PC-3 (cell line): Measurements from ENCODE around the gene DCAF5. TPM values are rescaled to one million over a fixed set of nuclear protein-coding genes. Genes with fewer than 3 reads are reported as not detected.

Experiments used
- ATAC-seq: fragments of 200-7000 bp; cut with Tn5 transposase; 2 replicates; pipeline ENCODE4 v1.9.1; 2020; ENCODE audit warnings: mild to moderate bottlenecking, moderate library complexity
- BruUV-seq: library from RNA; stranded (reverse); fragments of 400-500 nt; replicated peaks from 2 replicates; lab custom pipeline; 2021; lab: Mats Ljungman, UMichigan
- CTCF ChIA-PET: fragments of 300-600 bp; sonication (Branson Sonifier 250); formaldehyde crosslinking; loops from one replicate; lab custom pipeline; 2022; ENCODE audit warnings: antibody characterized with exemption; lab: Charles Lee
- POLR2A ChIA-PET: fragments of 300-600 bp; sonication (Branson Sonifier 250); formaldehyde crosslinking; loops from one replicate; lab custom pipeline; 2022; ENCODE audit warnings: antibody characterized with exemption; ENCODE audit not compliant: unreplicated experiment; lab: Charles Lee
- DNase-seq: peaks from one replicate; pipeline ENCODE4 v3.0.0-alpha.2; 2015
- H2AFZ ChIP-seq: fragments of 300-600 bp; sonication (generic); 2 replicates; pipeline ENCODE4 v1.6.0; 2016; ENCODE audit warnings: antibody characterized with exemption, low read length
- H3F3A ChIP-seq: fragments of 300-600 bp; sonication (generic); one replicate; pipeline ENCODE4 v1.6.0; 2017; ENCODE audit warnings: antibody characterized with exemption, low read length, control low read depth, mild to moderate bottlenecking; ENCODE audit not compliant: unreplicated experiment
- H3K27ac ChIP-seq: fragments of 300-600 bp; sonication (generic); 2 replicates; pipeline ENCODE4 v1.5.1; 2016; ENCODE audit warnings: mild to moderate bottlenecking, low read length
- H3K27me3 ChIP-seq: fragments of 300-600 bp; sonication (generic); 2 replicates; pipeline ENCODE4 v1.6.1; 2016; ENCODE audit warnings: low read length, mixed read lengths
- H3K36me3 ChIP-seq: fragments of 300-600 bp; sonication (generic); 2 replicates; pipeline ENCODE4 v1.6.1; 2016; ENCODE audit warnings: low read depth, mixed run types, low read length, mixed read lengths
- H3K4me1 ChIP-seq: fragments of 300-600 bp; sonication (generic); 2 replicates; pipeline ENCODE4 v1.5.1; 2016; ENCODE audit warnings: low read length; ENCODE audit not compliant: insufficient read depth
- H3K4me2 ChIP-seq: fragments of 300-600 bp; sonication (generic); 2 replicates; pipeline ENCODE4 v1.6.0; 2016; ENCODE audit warnings: low read length
- H3K4me3 ChIP-seq: fragments of 300-600 bp; sonication (generic); 2 replicates; pipeline ENCODE4 v1.5.1; 2016; ENCODE audit warnings: mild to moderate bottlenecking, low read length, mixed read lengths
- H3K79me2 ChIP-seq: fragments of 300-600 bp; sonication (generic); 2 replicates; pipeline ENCODE4 v1.6.1; 2017; ENCODE audit warnings: low read length, mixed read lengths
- H3K9ac ChIP-seq: fragments of 300-600 bp; sonication (generic); 2 replicates; pipeline ENCODE4 v1.6.0; 2016; ENCODE audit warnings: mild to moderate bottlenecking, low read length
- H3K9me2 ChIP-seq: fragments of 300-600 bp; sonication (generic); replicated peaks from 2 replicates; pipeline ENCODE4 v1.6.1; 2016; ENCODE audit warnings: mixed run types, low read length, mixed read lengths
- H3K9me3 ChIP-seq: fragments of 300-600 bp; sonication (generic); 2 replicates; pipeline ENCODE4 v1.6.1; 2016; ENCODE audit warnings: low read length, mixed read lengths
- H4K20me1 ChIP-seq: fragments of 300-600 bp; sonication (generic); 2 replicates; pipeline ENCODE4 v1.6.1; 2016; ENCODE audit warnings: low read length, mixed read lengths
- EZH2 ChIP-seq: fragments of 300-600 bp; sonication (generic); IDR thresholded peaks from one replicate; pipeline ENCODE4 v1.6.1; 2017; ENCODE audit warnings: antibody characterized with exemption, mild to moderate bottlenecking, low read length; ENCODE audit not compliant: unreplicated experiment
- EZH2phosphoT487 ChIP-seq: fragments of 300-600 bp; sonication (generic); IDR thresholded peaks from 2 replicates; pipeline ENCODE4 v1.6.1; 2018; ENCODE audit warnings: mild to moderate bottlenecking, antibody characterized with exemption, low read length, borderline replicate concordance
- intact Hi-C: fragments of 100-400 bp; cut with micrococcal nuclease; formaldehyde crosslinking; loops from 2 replicates; pipeline ENCODE4 v1.9.0; 2023
- total RNA-seq: library from RNA; depleted of rRNA; stranded (reverse); fragments of >200 nt; gene quantifications from 2 replicates; pipeline ENCODE4 v1.2.3, GENCODE V29; 2014
- TF ChIP-seq, protein P1 (sequence below): fragments of 300-600 bp; sonication (generic); conservative IDR thresholded peaks from 2 replicates; pipeline ENCODE4 v1.5.1; 2017; ENCODE audit warnings: antibody characterized with exemption, low read depth, mild to moderate bottlenecking, low read length

DCAF5 gene
- total RNA-seq, 1 experiment from 2014 or later: 17.5 TPM

DNA sequence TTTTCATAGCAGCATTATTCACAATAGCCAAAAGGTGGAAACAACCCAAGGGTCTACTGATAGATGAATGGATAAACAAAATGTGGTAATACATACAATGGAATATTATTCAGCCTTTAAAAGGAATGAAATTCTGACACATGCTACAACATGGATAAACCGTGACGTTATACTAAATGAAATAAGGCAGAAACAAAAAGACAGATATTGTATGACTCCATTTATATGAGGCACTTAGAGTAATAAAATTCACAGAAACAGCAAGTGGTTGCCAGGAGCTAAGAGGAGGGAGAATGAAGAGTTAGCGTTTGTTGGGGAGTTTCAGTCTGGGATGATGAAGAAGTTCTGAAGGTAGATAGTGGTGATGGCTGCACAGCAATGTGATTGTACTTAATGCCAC lies 76.6 kb downstream of the DCAF5 start:
- no peak overlapping the region for H3K4me3 ChIP-seq
- no peaks in the 10 kb centered on the region for H4K20me1 ChIP-seq
- peaks cover 12% of the 10 kb centered on the region; the same call in 1 of the 2 replicates for H3K36me3 ChIP-seq
- BruUV-seq: no TSS peak
- H3K9me2 ChIP-seq: no peaks in the 10 kb centered on the region
- H2AFZ ChIP-seq: no peak overlapping the region
- TF ChIP-seq, protein P1, sequence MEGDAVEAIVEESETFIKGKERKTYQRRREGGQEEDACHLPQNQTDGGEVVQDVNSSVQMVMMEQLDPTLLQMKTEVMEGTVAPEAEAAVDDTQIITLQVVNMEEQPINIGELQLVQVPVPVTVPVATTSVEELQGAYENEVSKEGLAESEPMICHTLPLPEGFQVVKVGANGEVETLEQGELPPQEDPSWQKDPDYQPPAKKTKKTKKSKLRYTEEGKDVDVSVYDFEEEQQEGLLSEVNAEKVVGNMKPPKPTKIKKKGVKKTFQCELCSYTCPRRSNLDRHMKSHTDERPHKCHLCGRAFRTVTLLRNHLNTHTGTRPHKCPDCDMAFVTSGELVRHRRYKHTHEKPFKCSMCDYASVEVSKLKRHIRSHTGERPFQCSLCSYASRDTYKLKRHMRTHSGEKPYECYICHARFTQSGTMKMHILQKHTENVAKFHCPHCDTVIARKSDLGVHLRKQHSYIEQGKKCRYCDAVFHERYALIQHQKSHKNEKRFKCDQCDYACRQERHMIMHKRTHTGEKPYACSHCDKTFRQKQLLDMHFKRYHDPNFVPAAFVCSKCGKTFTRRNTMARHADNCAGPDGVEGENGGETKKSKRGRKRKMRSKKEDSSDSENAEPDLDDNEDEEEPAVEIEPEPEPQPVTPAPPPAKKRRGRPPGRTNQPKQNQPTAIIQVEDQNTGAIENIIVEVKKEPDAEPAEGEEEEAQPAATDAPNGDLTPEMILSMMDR: no peak
- no peak for TF ChIP-seq EZH2
- TF ChIP-seq EZH2phosphoT487: no peak
- peaks cover 46% of the 10 kb centered on the region for H3K4me1 ChIP-seq
- ChIA-PET CTCF (no interaction called here), POLR2A (no interaction called here)
- H3K79me2 ChIP-seq: peaks cover 11% of the 10 kb centered on the region; the same call in 1 of the 2 replicates
- intact Hi-C loops: no loop called here
- H3K27ac ChIP-seq: no peak overlapping the region
- H3K4me2 ChIP-seq: no peak overlapping the region
- H3K9ac ChIP-seq: no peak overlapping the region
- DNase-seq: no peak
- H3F3A ChIP-seq: peaks cover 25% of the 10 kb centered on the region
- no peaks in the 10 kb centered on the region for H3K9me3 ChIP-seq
- H3K27me3 ChIP-seq: no peaks in the 10 kb centered on the region
- no peak for ATAC-seq

DNA sequence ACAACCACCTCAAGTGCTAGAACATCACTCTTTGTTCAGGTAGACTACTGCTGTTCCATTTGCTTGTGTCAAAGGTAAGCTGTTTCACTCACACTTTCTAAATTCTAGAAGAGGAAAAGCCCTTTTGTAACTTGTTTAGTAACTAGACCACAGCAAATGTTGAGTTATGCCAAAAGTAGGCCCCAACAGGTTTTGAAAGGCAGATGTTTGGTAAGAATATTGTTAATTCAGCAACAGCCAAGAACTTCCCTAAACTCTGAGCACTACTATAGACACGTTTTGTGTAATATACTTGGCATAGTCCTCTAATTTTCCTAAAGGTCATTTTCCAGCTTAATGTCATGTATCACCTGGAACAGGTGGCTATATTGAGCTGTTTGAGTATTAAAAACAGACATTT lies 79.0 kb downstream of the DCAF5 start:
- Histone ChIP-seq H3K4me3 (no peak overlapping the region), H3K27ac (no peak overlapping the region), H3K9me2 (no peaks in the 10 kb centered on the region), H3K4me2 (no peak overlapping the region), H4K20me1 (no peaks in the 10 kb centered on the region), H2AFZ (no peak overlapping the region), H3K79me2 (peaks cover 11% of the 10 kb centered on the region; the same call in 1 of the 2 replicates), H3F3A (peaks cover 9% of the 10 kb centered on the region), H3K27me3 (no peaks in the 10 kb centered on the region), H3K9ac (no peak overlapping the region), H3K9me3 (no peaks in the 10 kb centered on the region), H3K4me1 (peaks cover 30% of the 10 kb centered on the region), H3K36me3 (peaks cover 15% of the 10 kb centered on the region; the same call in 1 of the 2 replicates)
- TF ChIP-seq EZH2phosphoT487 (no peak), EZH2 (no peak)
- TF ChIP-seq, protein P1: no peak
- BruUV-seq: no TSS peak
- CTCF ChIA-PET: no interaction called here
- DNase-seq (no peak), ATAC-seq (no peak)
- intact Hi-C loops: no loop called here
- POLR2A ChIA-PET: interaction anchor here (0.5 to 0.6 kb wide), 2 partner anchors 16 to 94 kb away, joined by 4 read pairs; no protein-coding TSS in a partner anchor

DNA sequence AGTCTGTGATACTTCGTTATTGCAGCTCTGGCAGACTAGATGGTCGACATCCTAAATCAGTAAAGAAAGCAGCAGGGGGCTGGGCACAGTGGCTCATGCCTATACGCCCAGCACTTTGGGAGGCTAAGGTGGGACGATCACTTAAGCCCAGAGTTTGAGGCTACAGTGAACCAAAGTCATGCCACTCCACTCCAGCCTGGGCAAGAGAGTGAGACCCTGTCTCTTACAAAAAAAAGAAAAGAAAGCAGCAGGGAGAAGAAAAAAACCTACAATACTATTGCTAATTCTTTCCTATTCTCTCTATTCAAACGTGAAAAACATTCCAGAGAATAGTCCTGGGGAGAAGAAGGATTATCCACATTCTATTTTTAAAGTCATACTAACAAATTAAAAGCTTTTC lies 79.5 kb downstream of the DCAF5 start:
- ChIA-PET POLR2A (interaction anchor here (0.6 kb wide), 1 partner anchor 93 kb away, joined by 4 read pairs; no protein-coding TSS in a partner anchor), CTCF (no interaction called here)
- BruUV-seq: no TSS peak
- DNase-seq: no peak
- Histone ChIP-seq H3K9me2 (no peaks in the 10 kb centered on the region), H3K9me3 (no peaks in the 10 kb centered on the region), H3K9ac (no peak overlapping the region), H2AFZ (no peak overlapping the region), H3K27me3 (no peaks in the 10 kb centered on the region), H3F3A (peaks cover 4% of the 10 kb centered on the region), H3K36me3 (peaks cover 15% of the 10 kb centered on the region; the same call in 1 of the 2 replicates), H3K4me3 (no peak overlapping the region), H3K4me1 (peaks cover 25% of the 10 kb centered on the region), H3K79me2 (peaks cover 11% of the 10 kb centered on the region; the same call in 1 of the 2 replicates), H3K27ac (no peak overlapping the region), H4K20me1 (no peaks in the 10 kb centered on the region), H3K4me2 (no peak overlapping the region)
- intact Hi-C loops: no loop called here
- no peak for ATAC-seq
- TF ChIP-seq, protein P1: no peak
- TF ChIP-seq EZH2: no peak
- TF ChIP-seq EZH2phosphoT487: no peak
